WTC11 (cell line): ENCODE results near the gene BICC1. TPM values are rescaled to one million over a fixed set of nuclear protein-coding genes. Genes with fewer than 3 reads are reported as not detected.

Experiments used
- ATAC-seq: fragments of 200-7000 bp; cut with Tn5 transposase; 2 replicates; pipeline ENCODE4 v1.10.0; 2021; ENCODE audit warnings: mild to moderate bottlenecking, moderate library complexity
- CTCF ChIA-PET: fragments of 300-600 bp; sonication (Branson Sonifier 250); formaldehyde crosslinking; loops from one replicate; lab custom pipeline; 2021; ENCODE audit warnings: antibody characterized with exemption; lab: Charles Lee
- POLR2A ChIA-PET: fragments of 350-600 bp; sonication (Branson Sonifier 250); formaldehyde crosslinking; loops from one replicate; lab custom pipeline; 2021; ENCODE audit warnings: antibody characterized with exemption; lab: Charles Lee
- DNase-seq: peaks from one replicate; pipeline ENCODE4 v3.0.0; 2021; ENCODE audit warnings: low spot score
- H3K27ac Mint-ChIP-seq: 2 replicates; pipeline ENCODE4 v1.8.0; 2021; ENCODE audit warnings: mixed read lengths
- H3K27me3 Mint-ChIP-seq: 2 replicates; pipeline ENCODE4 v1.8.0; 2021; ENCODE audit warnings: low read depth, mild to moderate bottlenecking, moderate library complexity, mixed read lengths
- H3K36me3 Mint-ChIP-seq: 2 replicates; pipeline ENCODE4 v1.8.0; 2021; ENCODE audit warnings: mixed read lengths
- H3K4me1 Mint-ChIP-seq: 2 replicates; pipeline ENCODE4 v1.8.0; 2022; ENCODE audit warnings: mixed read lengths
- H3K4me3 Mint-ChIP-seq: 2 replicates; pipeline ENCODE4 v1.8.0; 2021; ENCODE audit warnings: mild to moderate bottlenecking, moderate library complexity, mixed read lengths
- H3K9me3 Mint-ChIP-seq: 2 replicates; pipeline ENCODE4 v1.8.0; 2021; ENCODE audit warnings: mixed read lengths
- AR ChIP-seq: fragments of 250-450 bp; sonication (Bioruptor Pico); IDR thresholded peaks from 2 replicates; pipeline ENCODE4 v1.9.0; 2021; ENCODE audit warnings: mild to moderate bottlenecking
- ATF6 ChIP-seq: sonication (generic); formaldehyde crosslinking; IDR thresholded peaks from 2 replicates; pipeline ENCODE4 v1.8.1; 2023; ENCODE audit warnings: mild to moderate bottlenecking, missing genetic modification reagents
- E2F1 ChIP-seq: sonication (generic); formaldehyde crosslinking; IDR thresholded peaks from 2 replicates; pipeline ENCODE4 v1.8.0; 2022; ENCODE audit warnings: mild to moderate bottlenecking, missing genetic modification reagents
- ETV6 ChIP-seq: sonication (generic); formaldehyde crosslinking; IDR thresholded peaks from 2 replicates; pipeline ENCODE4 v1.8.1; 2022; ENCODE audit warnings: mild to moderate bottlenecking, missing genetic modification reagents
- FOXK1 ChIP-seq: sonication (generic); formaldehyde crosslinking; IDR thresholded peaks from 2 replicates; pipeline ENCODE4 v1.8.0; 2022; ENCODE audit warnings: mild to moderate bottlenecking, moderate library complexity, missing genetic modification reagents
- FOXP4 ChIP-seq: sonication (generic); formaldehyde crosslinking; IDR thresholded peaks from 2 replicates; pipeline ENCODE4 v1.8.0; 2022; ENCODE audit warnings: mild to moderate bottlenecking, missing genetic modification reagents
- JAZF1 ChIP-seq: fragments of 250-450 bp; sonication (Bioruptor Pico); IDR thresholded peaks from 2 replicates; pipeline ENCODE4 v1.9.0; 2021; ENCODE audit warnings: moderate library complexity, mild to moderate bottlenecking, inconsistent platforms
- MLX ChIP-seq: sonication (generic); formaldehyde crosslinking; IDR thresholded peaks from 2 replicates; pipeline ENCODE4 v1.8.1; 2023; ENCODE audit warnings: mild to moderate bottlenecking, missing genetic modification reagents, moderate library complexity
- MYBL2 ChIP-seq: sonication (generic); formaldehyde crosslinking; IDR thresholded peaks from 2 replicates; pipeline ENCODE4 v1.8.1; 2023; ENCODE audit warnings: mild to moderate bottlenecking, moderate library complexity, missing genetic modification reagents
- NFE2L1 ChIP-seq: sonication (generic); formaldehyde crosslinking; IDR thresholded peaks from 2 replicates; pipeline ENCODE4 v1.8.1; 2023; ENCODE audit warnings: missing genetic modification reagents
- NFYB ChIP-seq: sonication (generic); formaldehyde crosslinking; conservative IDR thresholded peaks from 2 replicates; pipeline ENCODE4 v1.8.0; 2022; ENCODE audit warnings: low read depth, missing genetic modification reagents
- RELA ChIP-seq: sonication (generic); formaldehyde crosslinking; IDR thresholded peaks from 2 replicates; pipeline ENCODE4 v1.8.1; 2022; ENCODE audit warnings: missing genetic modification reagents, mild to moderate bottlenecking, borderline replicate concordance
- RORB ChIP-seq: fragments of 250-450 bp; sonication (Bioruptor Pico); IDR thresholded peaks from 2 replicates; pipeline ENCODE4 v1.9.0; 2021; ENCODE audit warnings: mild to moderate bottlenecking
- SMAD3 ChIP-seq: sonication (generic); formaldehyde crosslinking; IDR thresholded peaks from 2 replicates; pipeline ENCODE4 v1.8.0; 2022; ENCODE audit warnings: missing genetic modification reagents, mild to moderate bottlenecking, borderline replicate concordance
- TEAD1 ChIP-seq: sonication (generic); formaldehyde crosslinking; IDR thresholded peaks from 2 replicates; pipeline ENCODE4 v1.8.0; 2022; ENCODE audit warnings: mild to moderate bottlenecking, missing genetic modification reagents
- TP53 ChIP-seq: sonication (generic); formaldehyde crosslinking; IDR thresholded peaks from 2 replicates; pipeline ENCODE4 v1.8.1; 2023; ENCODE audit warnings: mild to moderate bottlenecking, missing genetic modification reagents
- ZBTB21 ChIP-seq: sonication (generic); formaldehyde crosslinking; IDR thresholded peaks from 2 replicates; pipeline ENCODE4 v1.8.1; 2023; ENCODE audit warnings: mild to moderate bottlenecking, missing genetic modification reagents, borderline replicate concordance
- ZBTB43 ChIP-seq: sonication (generic); formaldehyde crosslinking; IDR thresholded peaks from 2 replicates; pipeline ENCODE4 v1.8.1; 2023; ENCODE audit warnings: mild to moderate bottlenecking, missing genetic modification reagents
- ZNF138 ChIP-seq: sonication (generic); formaldehyde crosslinking; conservative IDR thresholded peaks from 2 replicates; pipeline ENCODE4 v1.8.1; 2022; ENCODE audit warnings: mild to moderate bottlenecking, moderate library complexity, missing genetic modification reagents
- ZNF232 ChIP-seq: sonication (generic); formaldehyde crosslinking; IDR thresholded peaks from 2 replicates; pipeline ENCODE4 v1.8.0; 2022; ENCODE audit warnings: mild to moderate bottlenecking, missing genetic modification reagents
- ZNF416 ChIP-seq: fragments of 250-450 bp; sonication (Bioruptor Pico); IDR thresholded peaks from 2 replicates; pipeline ENCODE4 v1.9.0; 2021; ENCODE audit warnings: mild to moderate bottlenecking, inconsistent platforms
- ZNF423 ChIP-seq: fragments of 250-450 bp; sonication (Bioruptor Pico); IDR thresholded peaks from 2 replicates; pipeline ENCODE4 v2.1.2; 2022; ENCODE audit warnings: mild to moderate bottlenecking, moderate library complexity
- total RNA-seq: library from RNA; stranded (reverse); gene quantifications from 3 replicates; pipeline ENCODE4 v1.2.3, GENCODE V29; 2021

The BICC1 gene
- total RNA-seq, 1 experiment from 2014 or later: 0.61 TPM

- TF ChIP-seq NFYB (CRISPR knock-in tag): no peak
- no peak for TF ChIP-seq ZNF423 (CRISPR knock-in tag)
- no peak for TF ChIP-seq SMAD3
- no peak for TF ChIP-seq E2F1 (CRISPR knock-in tag)
- TF ChIP-seq JAZF1 (CRISPR knock-in tag): no peak
Measured at GRCh38 chr10:58843760-58844159, 331.1 kb downstream of the BICC1 start (continued).

- no peak for DNase-seq
- H3K27ac Mint-ChIP-seq: no peak overlapping the region
- CTCF ChIA-PET: interaction anchor here (1.1 kb wide), 1 partner anchor 108 kb away, joined by 3 read pairs; no protein-coding TSS in a partner anchor
Measured at GRCh38 chr10:58844680-58845079, 332.0 kb downstream of the BICC1 start.

GRCh38 chr10:58846856-58847255 lies 334.2 kb downstream of the BICC1 start:
- ChIA-PET POLR2A (no interaction called here), CTCF (no interaction called here)
- Mint-ChIP-seq H3K4me1 (peaks cover 11% of the 10 kb centered on the region), H3K36me3 (no peaks in the 10 kb centered on the region), H3K27ac (no peak overlapping the region), H3K27me3 (no peaks in the 10 kb centered on the region), H3K4me3 (no peak overlapping the region), H3K9me3 (peaks cover 5% of the 10 kb centered on the region; the same call in 1 of the 2 replicates)
- no peak for DNase-seq
- TF ChIP-seq ZNF232 (no peak), RELA (CRISPR knock-in tag) (no peak), RORB (CRISPR knock-in tag) (no peak), FOXP4 (no peak), ZNF138 (no peak), ATF6 (no peak), NFE2L1 (CRISPR knock-in tag) (no peak), FOXK1 (CRISPR knock-in tag) (no peak), ZBTB43 (no peak), TP53 (no peak), MYBL2 (no peak), ZNF416 (CRISPR knock-in tag) (no peak), ETV6 (no peak), SMAD3 (no peak), TEAD1 (CRISPR knock-in tag) (no peak), AR (CRISPR knock-in tag) (no peak), MLX (CRISPR knock-in tag) (no peak)
- no peak for ATAC-seq

More at GRCh38 chr10:58844680-58845079, 332.0 kb downstream of the BICC1 start:
- POLR2A ChIA-PET: no interaction called here
- Mint-ChIP-seq H3K4me1 (peaks cover 11% of the 10 kb centered on the region), H3K9me3 (peaks cover 5% of the 10 kb centered on the region; the same call in 1 of the 2 replicates), H3K27me3 (no peaks in the 10 kb centered on the region), H3K4me3 (no peak overlapping the region), H3K36me3 (no peaks in the 10 kb centered on the region)
- no peak for ATAC-seq
- TF ChIP-seq ZBTB21: no peak
- TF ChIP-seq ZNF423 (CRISPR knock-in tag): no peak
